GM12865 (cell line): ENCODE measurements around the gene GRK3.
"Not testable (repeated sequence)": the region's sequence is repeated elsewhere in the genome, so short reads cannot be mapped to it uniquely, and the experiment has no call there.

Experiments
- DNase-seq: peaks from one replicate; pipeline ENCODE4 v3.0.0; 2010; ENCODE audit warnings: low read depth
- H3K4me3 ChIP-seq: 2 replicates; pipeline ENCODE4 v1.5.1; 2011; ENCODE audit warnings: mild to moderate bottlenecking, low read depth, low read length, control low read depth
- TF ChIP-seq, protein P1 (sequence below): IDR thresholded peaks from 2 replicates; pipeline ENCODE4 v1.5.1; 2011; ENCODE audit warnings: low read length, control low read depth, low read depth, inconsistent platforms; ENCODE audit not compliant: insufficient read depth; ENCODE audit errors: missing control alignments

Gene GRK3

DNA sequence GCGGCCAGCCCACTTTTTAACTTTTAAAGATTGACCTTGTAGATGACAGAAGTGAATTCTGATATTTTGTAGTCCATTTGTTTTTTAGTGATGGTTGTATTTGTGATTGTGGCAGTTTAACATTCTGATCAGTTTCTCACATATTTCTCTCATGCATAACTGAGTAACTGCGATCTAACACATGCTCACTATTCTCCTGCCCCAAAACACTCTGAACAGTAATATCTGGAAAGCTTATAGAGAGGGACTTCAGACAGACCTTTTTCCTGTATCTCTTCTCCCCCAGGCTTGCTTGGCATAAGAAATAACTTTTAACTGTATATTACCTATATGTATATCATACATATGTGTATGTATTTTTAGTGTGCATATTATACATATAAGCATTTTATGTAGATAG, 140.2 kb downstream of the GRK3 start:
- peak; percentile 21 for DNase-seq
- TF ChIP-seq, protein P1, sequence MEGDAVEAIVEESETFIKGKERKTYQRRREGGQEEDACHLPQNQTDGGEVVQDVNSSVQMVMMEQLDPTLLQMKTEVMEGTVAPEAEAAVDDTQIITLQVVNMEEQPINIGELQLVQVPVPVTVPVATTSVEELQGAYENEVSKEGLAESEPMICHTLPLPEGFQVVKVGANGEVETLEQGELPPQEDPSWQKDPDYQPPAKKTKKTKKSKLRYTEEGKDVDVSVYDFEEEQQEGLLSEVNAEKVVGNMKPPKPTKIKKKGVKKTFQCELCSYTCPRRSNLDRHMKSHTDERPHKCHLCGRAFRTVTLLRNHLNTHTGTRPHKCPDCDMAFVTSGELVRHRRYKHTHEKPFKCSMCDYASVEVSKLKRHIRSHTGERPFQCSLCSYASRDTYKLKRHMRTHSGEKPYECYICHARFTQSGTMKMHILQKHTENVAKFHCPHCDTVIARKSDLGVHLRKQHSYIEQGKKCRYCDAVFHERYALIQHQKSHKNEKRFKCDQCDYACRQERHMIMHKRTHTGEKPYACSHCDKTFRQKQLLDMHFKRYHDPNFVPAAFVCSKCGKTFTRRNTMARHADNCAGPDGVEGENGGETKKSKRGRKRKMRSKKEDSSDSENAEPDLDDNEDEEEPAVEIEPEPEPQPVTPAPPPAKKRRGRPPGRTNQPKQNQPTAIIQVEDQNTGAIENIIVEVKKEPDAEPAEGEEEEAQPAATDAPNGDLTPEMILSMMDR, result no peak

DNA sequence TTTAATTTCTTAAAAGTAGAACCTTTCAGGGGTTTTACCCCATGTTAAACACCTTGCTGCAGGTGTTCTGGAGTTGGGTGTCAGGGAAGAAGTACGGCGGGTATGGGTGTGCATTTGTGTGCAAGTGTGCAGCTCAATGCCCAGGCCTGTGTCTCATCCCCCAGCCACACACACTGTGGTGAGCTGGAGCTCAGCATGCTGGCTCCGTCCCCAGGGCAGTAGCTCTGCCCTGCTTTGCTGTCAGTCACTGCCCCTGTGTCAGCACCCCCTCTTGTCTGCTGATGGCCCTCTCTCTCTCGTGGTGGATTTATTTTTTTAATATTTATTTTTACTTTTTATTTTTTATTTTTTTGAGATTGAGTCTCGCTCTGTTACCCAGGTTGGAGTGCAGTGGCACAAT, 141.7 kb downstream of the GRK3 start:
- TF ChIP-seq, protein P1, result no peak
- no peak overlapping the region for H3K4me3 ChIP-seq
- no peak for DNase-seq

More for the DNA sequence above, 140.2 kb downstream of the GRK3 start:
- H3K4me3 ChIP-seq, result no peak overlapping the region

DNA sequence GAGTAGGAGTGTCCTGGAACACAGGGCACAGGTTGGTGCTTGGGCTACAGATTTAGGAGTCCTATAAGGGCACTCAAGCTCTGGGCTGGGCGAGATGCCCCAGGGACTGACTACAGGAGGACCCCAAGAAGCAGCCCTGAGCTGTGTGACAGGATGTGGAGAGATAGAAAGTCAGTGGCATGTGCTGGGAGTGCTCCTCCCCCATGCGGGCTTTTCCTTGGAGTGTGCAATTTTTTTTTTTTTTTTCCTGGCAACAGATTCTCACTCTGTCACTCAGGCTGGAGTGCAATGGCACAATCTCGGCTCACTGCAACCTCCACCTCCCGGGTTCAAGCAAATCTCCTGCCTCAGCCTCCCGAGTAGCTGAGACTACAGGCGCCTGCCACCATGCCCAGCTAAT, 144.0 kb downstream of the GRK3 start:
- H3K4me3 ChIP-seq, DNase-seq: not testable (repeated sequence)

DNA sequence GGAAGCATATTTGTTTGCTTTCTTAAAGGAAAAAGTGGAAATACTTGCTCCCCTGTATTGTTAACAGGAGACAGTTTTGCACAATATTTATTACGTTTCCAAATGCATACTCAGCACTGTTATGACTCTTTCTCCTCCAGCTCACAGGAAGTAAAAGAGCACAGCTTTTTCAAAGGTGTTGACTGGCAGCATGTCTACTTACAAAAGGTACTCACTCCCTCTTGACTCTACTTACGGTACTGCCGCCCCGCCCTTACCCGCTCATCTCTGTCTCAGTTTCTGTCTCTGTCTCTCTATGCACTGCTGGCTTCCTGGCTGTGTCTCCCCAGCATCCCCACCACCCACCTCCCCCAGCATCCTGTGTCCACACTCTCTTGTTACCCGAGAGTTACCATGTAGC, 145.3 kb downstream of the GRK3 start:
- TF ChIP-seq, protein P1, result no peak
- peak; percentile 79 for DNase-seq
- H3K4me3 ChIP-seq, result no peak overlapping the region

DNA sequence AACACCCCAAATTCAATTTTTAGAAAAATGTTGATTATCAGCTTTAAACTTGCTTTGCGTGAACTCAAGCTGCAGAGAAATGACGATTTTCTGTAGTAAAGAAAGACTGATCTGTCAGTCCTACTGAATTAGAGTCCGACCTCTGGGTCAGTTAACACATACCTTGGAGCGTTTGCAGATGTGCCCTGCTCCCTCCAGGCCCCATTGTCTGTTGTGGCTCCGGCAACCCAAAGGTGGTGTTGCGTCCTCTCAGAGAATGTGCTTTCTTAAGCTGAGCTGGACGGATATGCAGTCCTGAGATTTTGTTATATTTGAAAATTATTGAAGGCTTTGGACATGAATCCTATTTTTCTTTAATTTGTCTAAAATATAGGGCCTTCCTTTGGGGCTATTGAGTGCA, 146.0 kb downstream of the GRK3 start:
- no peak for DNase-seq

DNA sequence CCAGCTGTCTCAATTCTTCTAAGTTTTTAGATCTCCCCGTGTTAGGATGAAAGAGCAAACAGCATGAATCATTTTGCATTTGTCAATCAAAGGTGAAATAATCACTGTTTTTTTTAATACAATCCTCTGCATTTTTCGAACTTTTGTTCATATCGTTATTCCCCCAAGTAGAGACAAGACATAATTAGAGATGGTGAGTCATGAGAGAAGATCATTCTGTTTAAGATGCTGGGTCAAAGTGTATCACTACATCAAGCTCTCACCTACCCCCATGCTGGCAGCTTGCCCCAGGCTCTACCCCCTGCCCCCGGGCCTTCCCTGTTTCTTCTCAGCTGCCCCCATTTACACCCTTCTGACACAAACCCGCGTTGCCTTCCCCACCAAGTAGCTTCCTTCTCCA, 147.0 kb downstream of the GRK3 start:
- TF ChIP-seq, protein P1, result no peak
- no peak for DNase-seq

More for the DNA sequence above, 146.0 kb downstream of the GRK3 start:
- no peak overlapping the region for H3K4me3 ChIP-seq
- TF ChIP-seq, protein P1, result no peak

DNA sequence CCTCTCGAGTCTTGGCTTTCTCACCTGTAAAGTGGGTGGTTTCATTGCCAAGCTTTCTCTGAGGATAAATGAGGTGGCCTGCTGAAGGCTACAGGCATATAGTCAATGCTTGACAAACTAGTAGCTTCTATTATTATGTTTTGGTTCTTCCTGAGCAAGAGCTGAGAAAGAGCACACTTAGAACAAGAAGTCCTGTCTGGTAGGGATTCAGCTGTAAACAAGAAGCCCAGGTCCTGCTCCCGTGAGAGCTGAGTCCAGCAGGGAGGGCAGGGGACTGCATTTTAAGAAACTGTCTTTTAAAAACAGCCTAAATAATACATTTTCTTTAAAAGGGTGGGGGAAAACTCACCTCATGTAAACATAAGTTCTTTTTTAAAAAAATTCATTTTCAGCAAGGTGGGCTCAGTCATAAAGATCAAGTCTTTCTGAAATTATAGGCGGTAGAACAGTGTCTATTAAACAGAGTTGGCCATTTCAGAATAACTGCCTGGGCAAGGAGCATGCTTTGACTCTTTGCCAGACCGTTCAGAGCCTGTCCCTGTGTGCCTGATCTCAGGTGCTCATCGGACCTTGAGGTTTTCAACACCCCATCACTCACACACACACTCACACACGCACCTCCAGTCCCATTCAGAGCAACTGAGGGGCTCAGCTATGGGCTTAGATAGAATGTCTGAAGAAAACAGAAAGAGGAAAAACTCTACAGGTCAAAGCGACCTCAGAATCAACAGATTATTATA, 148.4 kb downstream of the GRK3 start:
- TF ChIP-seq, protein P1, result no peak
- H3K4me3 ChIP-seq, result no peak overlapping the region
- no peak for DNase-seq

More for the DNA sequence above, 147.0 kb downstream of the GRK3 start:
- no peak overlapping the region for H3K4me3 ChIP-seq
